ENCODE results near the gene PGGHG.
A peak's percentile ranks its signal among the peaks of the same experiment; 100 is the strongest.
"Not testable (repeated sequence)": the region's sequence is repeated elsewhere in the genome, so short reads cannot be mapped to it uniquely, and the experiment has no call there.

PGGHG gene

DNA sequence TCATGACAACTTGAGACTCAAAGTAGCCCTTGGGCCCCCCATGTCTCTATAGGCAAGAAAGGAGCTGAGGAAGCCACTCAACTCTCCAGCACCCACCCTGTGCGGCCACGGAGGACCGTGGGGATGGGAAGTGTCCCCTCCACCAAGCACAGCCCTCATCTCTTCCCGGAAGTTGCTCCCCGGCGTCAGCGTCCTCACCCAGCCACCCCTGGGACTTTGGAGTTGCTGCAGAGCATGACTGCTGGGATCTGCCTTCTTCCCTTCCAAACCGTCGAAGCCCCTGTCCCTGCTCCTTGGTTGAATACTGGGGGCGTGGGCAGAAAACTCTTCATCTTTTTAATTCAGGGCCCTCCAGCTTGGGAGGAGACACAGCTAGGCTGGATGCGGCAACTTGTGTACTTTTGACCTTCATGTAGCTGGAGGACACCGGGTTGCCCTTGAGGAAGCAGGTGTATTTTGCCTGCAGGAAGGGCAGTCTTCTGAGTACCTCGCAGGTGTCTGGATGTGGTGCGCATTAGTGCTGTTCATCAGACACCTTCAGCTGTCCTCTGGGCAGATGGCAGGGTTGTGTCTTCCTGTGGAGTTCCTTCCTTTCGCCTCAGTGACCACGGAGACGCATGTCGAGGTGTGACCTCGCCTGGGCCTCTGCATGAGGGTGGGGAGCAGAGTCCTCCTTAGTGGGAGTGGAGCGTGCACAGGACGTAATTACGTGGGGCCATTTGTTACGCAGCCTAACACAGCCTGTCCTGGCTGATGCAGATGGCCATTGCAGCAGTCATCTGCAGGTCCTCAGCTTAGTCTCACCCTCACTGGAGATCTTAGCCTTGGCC, 43.9 kb downstream of the PGGHG start:
- no peak for DNase-seq

DNA sequence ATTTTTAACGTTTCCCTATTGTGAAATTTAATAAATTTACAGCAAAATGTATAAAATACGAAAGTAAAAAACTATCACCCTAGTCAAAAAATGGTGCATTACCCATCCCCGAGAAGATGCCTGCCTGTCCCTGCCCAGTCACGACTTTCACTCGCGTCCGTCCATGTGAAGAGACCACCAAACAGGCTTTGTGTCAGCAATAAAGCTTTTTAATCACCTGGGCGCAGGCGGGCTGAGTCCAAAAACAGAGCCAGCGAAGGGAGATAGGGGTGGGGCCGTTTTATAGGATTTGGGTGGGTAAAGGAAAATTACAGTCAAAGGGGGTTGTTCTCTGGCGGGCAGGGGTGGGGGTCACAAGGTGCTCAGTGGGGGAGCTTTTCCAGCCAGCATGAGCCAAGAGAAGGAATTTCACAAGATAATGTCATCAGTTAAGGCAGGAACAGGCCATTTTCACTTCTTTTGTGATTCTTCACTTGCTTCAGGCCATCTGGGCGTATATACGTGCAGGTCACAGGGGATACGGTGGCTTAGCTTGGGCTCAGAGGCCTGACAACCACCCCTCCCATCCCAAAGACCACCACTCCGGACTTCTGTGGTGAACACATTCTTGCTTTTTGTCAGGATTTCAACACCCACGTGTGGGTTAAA, 44.8 kb downstream of the PGGHG start:
- not testable (repeated sequence) for DNase-seq

- DNase-seq: peak; percentile 26
Measured at GRCh38 chr11:334264-334994, 45.5 kb downstream of the PGGHG start.

DNA sequence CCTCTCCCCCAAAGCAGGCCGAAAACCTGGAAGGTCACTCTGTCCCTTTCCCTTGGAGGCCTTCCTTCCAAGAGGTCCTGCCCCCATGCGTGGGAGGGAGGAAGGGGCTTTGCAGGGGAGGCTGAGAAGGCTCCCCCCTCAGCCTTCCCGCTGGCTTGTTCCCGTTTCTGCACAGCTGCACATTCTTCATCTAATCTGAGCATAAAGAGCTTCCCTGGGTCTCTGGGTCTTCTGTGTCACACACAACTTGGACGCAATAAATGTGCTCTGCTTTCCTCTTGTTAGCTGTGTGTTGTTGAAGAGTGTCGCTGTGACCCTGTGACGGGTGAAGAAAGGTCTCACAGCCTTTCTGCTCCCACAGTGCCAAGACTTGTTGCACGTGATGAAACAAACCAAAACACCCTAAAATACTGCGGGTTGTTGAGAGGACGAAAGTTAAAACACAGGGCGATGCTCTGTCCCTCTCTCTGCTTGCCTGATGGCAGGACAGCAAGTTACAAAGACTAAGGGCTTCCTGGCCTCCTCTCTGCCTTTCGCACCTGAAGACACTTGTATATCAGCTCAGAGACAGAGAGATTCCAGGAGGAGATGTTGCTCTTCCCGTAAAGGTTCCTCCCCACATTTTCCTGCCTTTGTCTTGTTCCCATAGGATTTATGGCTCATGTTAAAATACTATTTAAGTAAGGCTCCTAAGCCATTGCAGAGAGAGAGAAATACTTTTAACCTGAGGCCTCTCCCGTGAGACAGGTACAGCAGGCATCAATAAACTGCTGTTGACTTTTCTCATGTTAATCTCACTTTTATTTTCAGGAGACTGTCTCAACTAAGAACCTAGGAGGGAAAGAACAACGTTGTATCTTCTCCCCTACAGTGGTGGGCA, 47.1 kb downstream of the PGGHG start:
- no peak for DNase-seq

- no peak for DNase-seq
Measured at GRCh38 chr11:336659-337198, 47.8 kb downstream of the PGGHG start.

DNA sequence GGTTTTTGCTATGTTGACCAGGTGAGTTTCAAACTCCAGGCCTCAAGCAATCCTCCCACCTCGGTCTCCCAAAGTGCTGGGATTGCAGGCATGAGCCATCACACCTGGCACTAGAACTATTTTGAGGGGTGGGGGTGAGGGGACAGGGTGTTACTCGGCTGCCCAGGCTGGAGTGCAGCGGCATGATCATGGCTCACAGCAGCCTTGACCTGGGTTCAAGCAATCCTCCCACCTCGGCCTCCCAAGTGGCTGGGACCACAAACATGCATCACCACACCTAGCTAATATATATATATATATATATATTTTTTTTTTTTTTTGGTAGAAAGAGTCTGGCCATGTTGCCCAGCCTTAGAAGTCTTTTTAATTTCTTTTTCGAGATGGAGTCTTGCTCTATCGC, 48.8 kb downstream of the PGGHG start:
- no peak for DNase-seq

- no peak for DNase-seq
Measured at GRCh38 chr11:339963-340362, 51.0 kb downstream of the PGGHG start.

- no peak for DNase-seq
Measured at GRCh38 chr11:340539-341512, 51.9 kb downstream of the PGGHG start.

- no peak for DNase-seq
Measured at GRCh38 chr11:342328-342727, 53.4 kb downstream of the PGGHG start.

GRCh38 chr11:344836-345578, 56.1 kb downstream of the PGGHG start:
- no peak for DNase-seq

All from NCI-H510A (cell line).